Measurements from ENCODE around the gene SNX13. TPM values are rescaled to one million over a fixed set of nuclear protein-coding genes. Genes with fewer than 3 reads are reported as not detected.

The SNX13 gene
- total and polyA plus RNA-seq, 2 of the 4 experiments (the other 2 are of a cell fraction) = 9.0 to 24.9 TPM

GRCh38 chr7:17774248-17774647 is 166.0 kb downstream of the SNX13 start:
- Histone ChIP-seq H2BK5ac (ENCODE audit: low read depth, low read length, poor library complexity, severe bottlenecking) (no peak overlapping the region), H3K36me3 (ENCODE audit: control insufficient read depth, insufficient read depth, low read length) (no peaks in the 10 kb centered on the region), H3K79me1 (ENCODE audit: low read depth in 1 of 2, low read length in 2 of 2) (no peaks in the 10 kb centered on the region), H2AK9ac (replicated peaks; ENCODE audit: low read depth, low read length, poor library complexity) (no peak overlapping the region), H3K9me1 (ENCODE audit: insufficient read depth, low read length) (peaks cover 6% of the 10 kb centered on the region; the same call in 1 of the 2 replicates), H4K8ac (ENCODE audit: low read depth in 2 of 2, low read length in 2 of 2) (no peak overlapping the region), H3K27ac (ENCODE audit: insufficient read depth, low read length) (no peak overlapping the region), H2BK20ac (ENCODE audit: low read depth, low read length) (no peak overlapping the region), H3K4me1 (ENCODE audit: control insufficient read depth, insufficient read depth, low read length) (no peaks in the 10 kb centered on the region; the same call in 1 of the 2 replicates), H4K91ac (ENCODE audit: insufficient read depth, low read depth, low read length) (no peak overlapping the region), H3K27me3 (ENCODE audit: control insufficient read depth, insufficient read depth, low read length) (no peaks in the 10 kb centered on the region), H3K4ac (ENCODE audit: low read depth, low read length) (no peak overlapping the region), H2BK120ac (ENCODE audit: low read depth, low read length) (no peak overlapping the region), H3K4me2 (ENCODE audit: low read depth, low read length) (no peak overlapping the region), H3K18ac (ENCODE audit: low read depth, low read length) (no peak overlapping the region), H2BK15ac (ENCODE audit: low read depth, low read length) (no peak overlapping the region), H2AFZ (replicated peaks; ENCODE audit: low read length, poor library complexity) (no peak overlapping the region), H3K23ac (ENCODE audit: low read depth, low read length) (no peak overlapping the region), H3K9ac (ENCODE audit: low read depth, low read length) (no peak overlapping the region), H3K9me3 (ENCODE audit: control insufficient read depth, insufficient read depth, low read length) (no peaks in the 10 kb centered on the region), H3K4me3 (ENCODE audit: insufficient read depth, low read depth, low read length) (no peak overlapping the region), H4K20me1 (ENCODE audit: insufficient read depth, low read length) (no peaks in the 10 kb centered on the region), H3K14ac (replicated peaks; ENCODE audit: low read depth, low read length) (no peak overlapping the region), H3K56ac (ENCODE audit: extremely low read depth, insufficient read depth, low read length) (no peak overlapping the region), H4K5ac (ENCODE audit: low read depth, low read length) (no peak overlapping the region), H2AK5ac (ENCODE audit: low read depth, low read length) (no peak overlapping the region)
- ATAC-seq (ENCODE audit: low read depth) (peak; percentile 67), DNase-seq (peak; percentile 91)
- in situ Hi-C loops (cut with MboI; ENCODE audit: low sequenced_read_pairs) = loop anchor here (10.0 kb wide), 1 partner anchor 571 kb away; no protein-coding TSS in a partner anchor
- dilution Hi-C loops (cut with HindIII; ENCODE audit: low sequenced_read_pairs, unreplicated experiment) = no loop called here
- no TSS peak for BruUV-seq (replicated peaks)
- intact Hi-C loops (cut with micrococcal nuclease) = loop anchor here (5.0 kb wide), 1 partner anchor 188 kb away; no protein-coding TSS in a partner anchor
- WGBS, 2 experiments (ENCODE audit: extremely low coverage in 2 of 2, insufficient read length in 1 of 2) = 60% methylated on average over 1 of the region's 2 CpGs; no CpG with 5 or more reads in 1 of the 2 experiments
- peak; percentile 5; the same call in 1 of the 2 replicates for TF ChIP-seq BHLHE40 (IDR thresholded peaks at IDR 0.05; ENCODE audit: low read depth, low read length)
- no peak for TF ChIP-seq NFE2L2 (IDR thresholded peaks at IDR 0.05; ENCODE audit: low read depth, low read length)
- TF ChIP-seq FOS (IDR thresholded peaks at IDR 0.05; ENCODE audit: low read depth, low read length) = peak; percentile 57
- TF ChIP-seq, protein P1, sequence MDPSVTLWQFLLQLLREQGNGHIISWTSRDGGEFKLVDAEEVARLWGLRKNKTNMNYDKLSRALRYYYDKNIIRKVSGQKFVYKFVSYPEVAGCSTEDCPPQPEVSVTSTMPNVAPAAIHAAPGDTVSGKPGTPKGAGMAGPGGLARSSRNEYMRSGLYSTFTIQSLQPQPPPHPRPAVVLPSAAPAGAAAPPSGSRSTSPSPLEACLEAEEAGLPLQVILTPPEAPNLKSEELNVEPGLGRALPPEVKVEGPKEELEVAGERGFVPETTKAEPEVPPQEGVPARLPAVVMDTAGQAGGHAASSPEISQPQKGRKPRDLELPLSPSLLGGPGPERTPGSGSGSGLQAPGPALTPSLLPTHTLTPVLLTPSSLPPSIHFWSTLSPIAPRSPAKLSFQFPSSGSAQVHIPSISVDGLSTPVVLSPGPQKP (IDR thresholded peaks at IDR 0.05; ENCODE audit: borderline replicate concordance, low read depth, low read length) = no peak
- CTCF ChIA-PET = interaction anchor here (0.5 to 1.1 kb wide), 2 partner anchors 192 to 767 kb away, joined by 3 to 4 read pairs; no protein-coding TSS in a partner anchor
- POLR2A ChIA-PET (ENCODE audit: unreplicated experiment) = interaction anchor here (0.7 kb wide), 1 partner anchor 790 kb away, joined by 19 read pairs; no protein-coding TSS in a partner anchor
